GM19025 (cell line): ENCODE results near the gene RNF25.
A peak's percentile ranks its signal among the peaks of the same experiment; 100 is the strongest.
"Not testable (repeated sequence)": the region's sequence is repeated elsewhere in the genome, so short reads cannot be mapped to it uniquely, and the experiment has no call there.

Experiments used
- ATAC-seq: cut with Tn5 transposase; IDR thresholded peaks from one replicate; pipeline ENCODE4 v1.9.1; 2021; ENCODE audit warnings: mild to moderate bottlenecking, low read depth, moderate library complexity; ENCODE audit not compliant: unreplicated experiment

Gene RNF25

GRCh38 chr2:218671654-218672566 is at the start of gene RNF25, which contains the start of gene STK36:
RNF25 (minus strand) TSS chr2:218672002; CDS start chr2:218671970, 32 bp downstream.
STK36 (plus strand) TSS chr2:218672086; CDS start chr2:218672830, 744 bp downstream.
- ATAC-seq, result peak; percentile 95

DNA sequence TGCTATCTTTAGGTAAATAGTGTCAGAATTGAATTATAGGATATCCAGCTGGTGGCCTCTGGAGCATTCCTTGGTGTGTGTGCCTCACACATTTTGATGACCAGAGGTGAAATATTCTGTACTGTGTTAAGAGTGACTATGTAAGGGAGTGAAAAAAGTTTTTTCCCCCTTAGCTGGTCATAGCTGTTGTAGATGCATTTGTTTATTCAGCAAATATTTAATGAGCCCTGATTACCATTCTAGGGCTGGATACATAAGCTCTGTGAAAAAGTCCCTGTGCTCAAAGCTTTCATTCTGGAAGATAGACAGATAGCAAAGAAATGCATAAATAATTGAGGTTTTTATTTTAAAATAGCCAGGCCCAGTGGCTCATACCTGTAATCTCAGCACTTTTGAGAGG is 49.7 kb upstream of the RNF25 start:
- ATAC-seq, result no peak

- ATAC-seq, result no peak
Measured at GRCh38 chr2:218720048-218721041, 48.5 kb upstream of the RNF25 start.

DNA sequence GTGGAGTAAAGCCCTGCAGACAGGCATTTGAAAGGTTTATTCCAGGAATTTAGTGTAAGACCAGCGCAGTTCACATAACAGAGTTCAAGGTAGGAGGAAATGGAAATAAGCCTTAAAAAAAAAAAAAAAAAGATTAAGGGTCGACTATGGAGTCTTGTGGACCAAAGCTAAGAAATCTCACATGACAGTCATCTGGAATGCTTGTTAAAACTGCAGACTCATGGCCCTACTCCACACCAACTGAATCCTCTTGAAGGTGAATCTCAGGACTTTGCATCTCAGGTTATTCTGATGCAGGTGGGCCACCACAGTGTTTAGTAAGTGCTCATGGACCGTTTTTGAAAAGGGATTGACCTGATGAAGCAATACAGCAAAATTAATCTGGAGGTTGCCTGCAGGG is 47.7 kb upstream of the RNF25 start:
- ATAC-seq, result no peak

DNA sequence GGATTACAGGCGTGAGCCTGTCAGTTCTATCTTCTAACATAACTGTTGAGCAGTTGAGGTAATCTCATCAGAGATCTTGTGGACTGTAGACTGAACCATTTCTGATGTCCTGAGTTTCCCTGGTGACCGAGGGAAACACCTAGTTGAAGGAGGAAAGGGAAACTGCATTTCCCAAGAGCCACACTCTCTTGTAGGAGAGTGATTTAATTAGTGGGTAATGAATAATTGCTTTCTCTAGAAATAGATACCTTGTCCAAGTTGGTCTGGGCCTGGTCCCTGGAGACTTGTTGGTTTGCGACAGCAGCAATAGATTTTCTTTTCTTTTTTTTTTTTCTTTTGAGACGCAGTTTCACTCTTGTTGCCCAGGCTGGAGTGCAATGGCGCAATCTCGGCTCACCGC is 46.3 kb upstream of the RNF25 start:
- ATAC-seq, result no peak

DNA sequence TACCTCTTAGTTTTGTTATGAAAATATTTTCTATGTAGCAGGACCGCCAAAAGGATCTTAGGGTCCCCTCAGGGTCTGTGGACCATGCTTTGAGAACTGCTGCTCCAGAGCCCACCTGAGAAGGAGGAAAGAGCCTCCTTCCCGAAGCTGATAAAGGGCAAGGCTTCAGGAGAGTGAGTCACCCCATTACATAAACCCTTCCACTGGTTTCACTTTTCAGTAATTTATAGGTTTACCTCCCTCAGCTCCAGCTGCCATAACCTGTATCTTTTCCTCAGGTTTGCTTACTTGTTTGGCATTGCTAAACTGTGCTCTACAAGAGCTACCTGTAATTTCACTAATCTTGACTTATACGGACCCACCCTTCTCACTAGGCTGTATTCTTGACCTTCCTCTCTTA is 45.5 kb upstream of the RNF25 start:
- ATAC-seq, result no peak

DNA sequence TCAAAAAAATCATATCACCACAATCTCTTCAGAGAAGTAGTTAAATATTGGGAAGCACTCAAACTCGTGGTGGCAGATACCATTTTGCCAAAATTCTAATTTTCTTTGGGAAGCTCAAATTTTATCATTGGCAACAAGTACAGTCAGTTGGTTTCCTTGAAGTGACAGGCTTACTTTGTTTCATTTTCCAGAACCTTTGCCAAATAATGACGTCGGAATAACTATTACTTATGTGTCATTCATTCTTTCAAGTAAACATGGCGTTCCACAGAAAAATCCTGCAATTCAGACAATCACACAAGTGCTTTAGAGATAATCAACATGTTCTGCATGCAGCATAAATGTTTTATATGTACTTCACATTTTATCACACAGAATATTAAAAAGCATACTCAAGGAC is 44.3 kb upstream of the RNF25 start:
- no peak for ATAC-seq

DNA sequence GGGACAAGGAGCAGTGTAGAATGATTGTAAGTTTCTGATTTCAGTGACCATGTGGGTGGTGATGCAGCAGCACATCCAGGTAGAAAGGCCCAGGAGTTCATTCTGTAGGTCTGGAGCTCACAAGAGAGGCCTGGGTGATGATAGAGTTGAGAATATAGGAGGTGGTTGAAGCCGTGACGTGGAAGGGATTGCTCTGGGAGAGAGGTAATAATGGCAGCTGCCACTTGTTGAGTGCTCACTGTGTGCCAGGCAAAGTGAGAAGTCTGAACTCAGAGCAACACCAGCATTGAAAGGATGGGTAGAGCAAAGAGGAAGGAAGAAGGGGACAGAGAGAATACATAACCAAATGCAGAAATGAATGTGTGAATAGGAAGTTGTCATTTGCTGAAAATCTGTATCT is 42.1 kb upstream of the RNF25 start:
- no peak for ATAC-seq

DNA sequence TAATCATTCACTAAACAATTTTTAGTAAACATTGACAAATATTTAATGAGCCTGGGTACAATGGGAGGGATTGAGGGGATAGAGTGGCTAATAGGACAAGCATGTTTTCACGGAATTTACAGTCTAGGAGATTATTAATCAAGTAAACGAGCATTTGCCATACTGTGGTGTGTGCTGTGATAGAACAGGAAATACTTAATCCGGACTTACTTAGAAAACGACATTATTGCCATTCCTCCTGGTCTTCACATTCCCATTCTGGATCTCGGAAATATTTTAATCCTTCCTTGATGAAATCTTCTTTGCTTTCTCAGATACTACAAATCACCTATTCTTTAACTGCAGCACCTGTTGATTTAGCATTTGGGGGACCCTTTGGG is 39.7 kb upstream of the RNF25 start:
- no peak for ATAC-seq

DNA sequence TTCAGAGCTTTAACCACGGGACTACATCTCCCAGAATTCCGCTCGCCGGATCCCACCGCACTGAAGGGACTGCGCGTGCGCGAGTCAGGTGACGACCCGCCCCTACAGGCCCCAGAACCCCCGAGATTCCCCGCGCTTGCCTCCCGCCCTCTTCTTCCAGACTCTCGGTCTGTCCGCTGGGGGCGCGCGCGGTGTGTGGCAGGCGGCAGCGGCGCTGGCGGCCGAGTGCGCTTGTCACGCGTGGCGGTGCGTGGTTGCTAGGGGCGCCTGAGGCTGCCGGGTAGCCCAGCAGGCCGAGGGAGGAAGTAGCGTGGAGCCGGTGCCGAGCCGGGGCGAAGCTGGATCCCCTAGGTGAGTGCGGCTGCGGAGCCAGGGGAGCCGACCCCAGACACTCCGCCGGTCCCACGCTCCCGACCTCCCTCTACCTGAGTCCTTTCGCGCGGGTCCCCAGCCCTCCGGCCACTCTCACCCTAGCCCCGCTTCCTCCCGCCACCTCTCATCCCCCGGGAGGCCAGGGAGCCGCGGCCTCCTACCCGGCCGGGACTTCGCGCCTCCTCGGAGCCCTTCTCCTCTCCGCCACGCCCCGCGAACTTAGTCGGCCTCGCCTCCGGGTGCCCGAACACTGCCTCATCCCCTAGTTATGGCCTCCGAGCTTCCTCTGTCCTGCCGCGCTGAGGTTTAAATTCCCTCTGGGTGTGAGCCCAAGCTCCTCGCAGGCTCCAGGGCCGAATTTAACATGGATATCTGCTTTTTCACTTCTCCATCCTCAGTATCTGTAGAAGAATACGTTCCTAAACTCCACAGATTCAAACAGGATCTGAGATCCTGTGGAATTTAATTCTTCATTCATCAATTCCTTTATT is 39.1 kb upstream of the RNF25 start, which contains the start of gene TTLL4:
TSS of gene TTLL4 (plus strand) at position 149 of the 863 bp plus-strand sequence. CDS start 26,842 bp downstream, outside the sequence.
- peak; percentile 86 for ATAC-seq

- ATAC-seq, result no peak
Measured at GRCh38 chr2:218710334-218710686, 38.5 kb upstream of the RNF25 start.

- no peak for ATAC-seq
Measured at GRCh38 chr2:218709908-218710307, 38.1 kb upstream of the RNF25 start.

DNA sequence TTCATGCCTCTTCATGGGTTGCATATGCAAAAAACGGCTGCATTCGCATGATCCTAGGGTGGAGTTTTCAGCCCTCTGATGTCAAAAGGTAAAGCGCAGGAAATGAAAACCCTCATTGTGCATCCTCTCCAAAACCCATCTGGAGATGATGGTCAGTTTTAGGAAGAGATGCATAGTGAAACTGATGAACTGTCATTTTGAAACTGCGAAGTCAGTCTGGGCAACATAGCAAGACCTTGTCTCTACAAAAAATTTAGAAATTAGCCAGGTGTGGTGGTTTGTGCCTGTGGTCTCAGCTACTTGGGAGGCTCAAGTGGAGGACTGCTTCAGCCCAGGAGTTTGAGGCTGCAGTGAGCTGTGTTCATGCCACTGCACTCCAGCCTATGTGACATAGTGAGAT is 36.3 kb upstream of the RNF25 start:
- peak; percentile 21 for ATAC-seq

- no peak for ATAC-seq
Measured at GRCh38 chr2:218703341-218703740, 31.5 kb upstream of the RNF25 start.

DNA sequence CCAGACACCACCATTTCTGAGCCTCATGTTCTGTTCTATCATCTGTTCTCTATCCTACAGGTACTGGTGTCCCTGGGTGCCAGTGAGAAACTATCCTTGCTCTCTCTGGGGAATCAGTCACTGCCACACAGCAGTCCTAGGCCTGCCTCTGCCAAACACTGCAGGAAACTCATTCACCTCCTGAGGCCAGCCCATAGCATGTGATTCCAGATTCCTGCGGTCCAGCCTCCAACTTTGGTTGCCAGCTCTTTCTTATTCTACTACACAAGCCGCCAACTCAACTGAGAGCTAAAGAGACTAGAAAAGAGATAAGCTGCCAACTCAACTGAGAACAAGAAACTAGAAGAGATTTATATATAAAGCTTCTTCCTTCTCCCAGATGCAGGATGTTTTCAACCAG is 30.0 kb upstream of the RNF25 start:
- ATAC-seq, result no peak

DNA sequence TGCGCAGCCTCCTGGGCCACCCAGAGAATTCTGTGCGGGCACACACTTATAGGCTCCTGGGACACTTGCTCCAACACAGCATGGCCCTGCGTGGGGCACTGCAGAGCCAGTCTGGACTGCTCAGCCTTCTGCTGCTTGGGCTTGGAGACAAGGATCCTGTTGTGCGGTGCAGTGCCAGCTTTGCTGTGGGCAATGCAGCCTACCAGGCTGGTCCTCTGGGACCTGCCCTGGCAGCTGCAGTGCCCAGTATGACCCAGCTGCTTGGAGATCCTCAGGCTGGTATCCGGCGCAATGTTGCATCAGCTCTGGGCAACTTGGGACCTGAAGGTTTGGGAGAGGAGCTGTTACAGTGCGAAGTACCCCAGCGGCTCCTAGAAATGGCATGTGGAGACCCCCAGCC is 27.1 kb upstream of the RNF25 start:
- ATAC-seq, result no peak

DNA sequence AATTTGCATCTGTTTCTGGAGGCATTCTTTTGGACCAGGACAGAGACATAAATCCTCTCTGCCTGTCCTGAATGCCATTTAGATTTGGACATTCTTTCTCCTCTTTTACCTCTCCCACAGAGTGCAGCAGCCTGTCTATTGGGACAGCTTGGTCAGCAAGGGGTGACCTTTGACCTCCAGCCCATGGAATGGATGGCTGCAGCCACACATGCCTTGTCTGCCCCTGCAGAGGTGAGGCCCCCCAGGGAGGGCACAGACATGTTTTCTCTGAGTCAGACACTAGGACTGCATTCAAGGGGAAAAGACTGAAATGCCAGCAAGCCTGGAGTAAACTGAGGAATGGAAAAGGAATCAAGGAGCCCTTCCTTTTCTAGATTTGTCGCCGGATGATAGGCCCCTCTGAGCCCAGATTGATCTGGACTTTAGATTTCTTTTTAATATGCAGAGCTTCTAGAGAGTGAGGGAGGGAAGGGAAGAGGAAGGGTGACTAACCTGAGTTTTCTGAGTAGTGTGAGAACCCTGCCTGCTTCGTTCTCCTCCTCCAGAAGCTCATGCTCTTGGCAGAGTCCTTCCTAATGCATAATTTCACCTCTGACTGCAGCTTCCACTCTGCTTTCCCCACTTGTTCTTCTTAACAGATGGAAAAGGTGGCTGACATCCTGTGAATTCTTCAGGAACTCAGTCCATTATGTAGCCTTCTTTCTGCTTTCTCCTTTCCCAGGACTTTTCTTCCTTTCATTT is 22.8 kb upstream of the RNF25 start:
- no peak for ATAC-seq

DNA sequence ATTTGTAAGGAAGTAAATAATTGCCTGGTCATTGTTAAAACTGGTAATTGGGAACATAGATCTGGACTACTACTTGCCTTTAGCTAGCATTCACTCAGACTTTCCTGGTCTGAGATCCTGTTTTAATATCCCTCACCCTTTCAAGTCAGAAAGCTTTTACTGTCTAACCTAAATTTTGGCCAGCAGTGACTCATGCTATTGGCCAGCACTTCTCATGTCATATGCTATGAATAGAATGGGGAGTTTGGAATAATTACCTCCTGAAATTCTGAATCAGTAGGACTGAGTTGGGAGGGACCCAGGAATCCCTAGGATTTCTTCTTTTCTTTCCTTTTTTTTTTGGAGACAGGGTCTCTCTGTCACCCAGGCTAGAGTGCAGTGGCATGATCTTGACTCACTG is 19.4 kb upstream of the RNF25 start:
- ATAC-seq, result no peak

DNA sequence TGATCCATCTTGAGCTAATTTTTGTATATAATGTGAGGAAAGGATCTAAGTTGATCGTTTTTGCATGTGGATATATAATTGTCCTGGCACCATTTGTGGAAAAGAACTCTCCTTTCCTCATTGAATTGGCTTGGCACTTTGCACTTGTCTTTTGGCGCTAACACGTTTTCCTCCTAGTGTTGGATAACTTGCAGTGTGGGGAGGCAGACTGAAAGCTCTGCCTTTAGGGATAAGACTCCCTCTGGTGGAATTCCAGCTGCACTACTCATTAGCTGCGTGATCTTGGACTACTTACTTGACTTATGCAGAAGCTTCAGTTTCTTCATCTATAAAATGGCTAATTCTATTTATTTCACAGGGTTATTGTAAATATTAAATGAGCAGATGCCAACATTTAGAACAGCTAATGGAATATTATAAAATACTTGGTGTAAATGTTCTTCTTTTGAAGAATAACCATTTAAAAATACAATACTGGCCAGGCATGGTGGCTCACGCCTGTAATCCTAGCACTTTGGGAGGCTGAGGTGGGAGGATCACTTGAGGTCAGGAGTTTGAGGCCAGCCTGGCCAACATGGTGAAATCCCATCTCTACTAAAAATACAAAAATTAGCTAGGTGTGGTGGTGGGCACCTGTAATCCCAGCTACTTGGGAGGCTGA is 15.7 kb upstream of the RNF25 start:
- not testable (repeated sequence) for ATAC-seq
